T-cell (primary cell): ENCODE data around the gene LRRC4. TPM values are rescaled to one million over a fixed set of nuclear protein-coding genes. Genes with fewer than 3 reads are reported as not detected.

ENCODE experiments used
- ATAC-seq, 4 experiments: fragments of 200-7000 bp in 3 of 4; fragments of 150-1000 bp in 1 of 4; cut with Tn5 transposase; replicated peaks in 1 of 4; 1 replicate in 3 of 4; 2 replicates in 1 of 4; pipeline ENCODE4 v1.10.0; 2021; ENCODE audit warnings: moderate library complexity in 3 of 4, mild to moderate bottlenecking in 2 of 4, moderate number of reproducible peaks in 1 of 4
- CTCF ChIA-PET, 2 donors: fragments of 300-600 bp; sonication (Branson Sonifier 250); formaldehyde crosslinking; loops; one replicate each; lab custom pipeline; 2022; ENCODE audit warnings: antibody characterized with exemption in 2 of 2; lab: Charles Lee
- POLR2A ChIA-PET, 2 donors: fragments of 300-600 bp; sonication (Branson Sonifier 250); formaldehyde crosslinking; loops; one replicate each; lab custom pipeline; 2022; ENCODE audit warnings: antibody characterized with exemption in 2 of 2; lab: Charles Lee
- DNase-seq, 35 experiments: peaks; one replicate each; pipeline versions ENCODE4 v3.0.0 to v3.0.0-alpha.2; 2013 to 2023
- H3K27ac ChIP-seq: one replicate; pipeline ENCODE4 v1.5.1; 2013; ENCODE audit warnings: low read length
- H3K27me3 ChIP-seq, 2 experiments: replicated peaks in 1 of 2; 1 replicate in 1 of 2; 2 replicates in 1 of 2; pipeline versions ENCODE4 v1.6.1 to v1.7.0; 2013; ENCODE audit warnings: low read length in 1 of 2, mixed read lengths in 1 of 2; ENCODE audit not compliant: control insufficient read depth in 2 of 2, insufficient read depth in 2 of 2; ENCODE audit errors: extremely low read depth in 1 of 2
- H3K36me3 ChIP-seq, 2 donors: 1 replicate in 1 of 2; 2 replicates in 1 of 2; pipeline versions ENCODE4 v1.6.1 to v1.7.0; 2013; ENCODE audit warnings: low read length in 1 of 2; ENCODE audit not compliant: control insufficient read depth in 2 of 2, insufficient read depth in 1 of 2; ENCODE audit errors: extremely low read depth in 1 of 2
- H3K4me1 ChIP-seq, 2 experiments: 1 replicate in 1 of 2; 2 replicates in 1 of 2; pipeline versions ENCODE4 v1.6.1 to v1.7.0; 2013; ENCODE audit warnings: low read length in 2 of 2, mixed read lengths in 1 of 2; ENCODE audit not compliant: insufficient read depth in 2 of 2, control insufficient read depth in 1 of 2; ENCODE audit errors: extremely low read depth in 1 of 2
- H3K4me3 ChIP-seq, 2 donors: 1 replicate in 1 of 2; 2 replicates in 1 of 2; pipeline versions ENCODE4 v1.5.1 to v1.7.0; 2013; ENCODE audit warnings: mild to moderate bottlenecking in 2 of 2, low read length in 1 of 2, moderate library complexity in 1 of 2; ENCODE audit not compliant: control insufficient read depth in 1 of 2; ENCODE audit errors: extremely low read depth in 1 of 2
- H3K9me3 ChIP-seq: 2 replicates; pipeline ENCODE4 v1.7.0; 2013
- H3K27ac Mint-ChIP-seq, 2 donors: one replicate each; pipeline ENCODE4 v1.8.0; 2020 to 2021; ENCODE audit warnings: mild to moderate bottlenecking in 2 of 2, mixed read lengths in 2 of 2
- H3K27me3 Mint-ChIP-seq, 2 donors: one replicate each; pipeline ENCODE4 v1.8.0; 2021 to 2022; ENCODE audit warnings: mixed read lengths in 2 of 2
- H3K36me3 Mint-ChIP-seq: one replicate; pipeline ENCODE4 v1.8.0; 2021; ENCODE audit warnings: mixed read lengths
- H3K4me1 Mint-ChIP-seq, 3 donors: one replicate each; pipeline ENCODE4 v1.8.0; 2020 to 2022; ENCODE audit warnings: mixed read lengths in 3 of 3, mild to moderate bottlenecking in 1 of 3
- H3K4me3 Mint-ChIP-seq, 3 donors: one replicate each; pipeline ENCODE4 v1.8.0; 2020 to 2022; ENCODE audit warnings: mild to moderate bottlenecking in 3 of 3, mixed read lengths in 3 of 3, moderate library complexity in 3 of 3
- H3K9me3 Mint-ChIP-seq, 3 donors: one replicate each; pipeline ENCODE4 v1.8.0; 2020 to 2022; ENCODE audit warnings: mixed read lengths in 3 of 3
- WGBS: methylation state at CpG from one replicate; pipeline ENCODE4 v1.1.5; 2013; ENCODE audit warnings: missing lambda C conversion rate; ENCODE audit not compliant: insufficient coverage; 5-methylcytosine and 5-hydroxymethylcytosine counted together
- total RNA-seq, 35 experiments: library from RNA in 6 of 35; stranded (reverse) in 6 of 35; fragments of 120-200 nt in 1 of 35; gene quantifications; one replicate each; pipeline versions ENCODE4 v1.2.1 to v1.2.4 and lab custom pipeline; 2013 to 2026

Gene LRRC4
- total RNA-seq, 5 donors from 2014 or later (not counting 1 experiment from before 2014, with no cell fraction given) = 0.07 to 0.77 (median 0.18) TPM; not detected in 2

DNA sequence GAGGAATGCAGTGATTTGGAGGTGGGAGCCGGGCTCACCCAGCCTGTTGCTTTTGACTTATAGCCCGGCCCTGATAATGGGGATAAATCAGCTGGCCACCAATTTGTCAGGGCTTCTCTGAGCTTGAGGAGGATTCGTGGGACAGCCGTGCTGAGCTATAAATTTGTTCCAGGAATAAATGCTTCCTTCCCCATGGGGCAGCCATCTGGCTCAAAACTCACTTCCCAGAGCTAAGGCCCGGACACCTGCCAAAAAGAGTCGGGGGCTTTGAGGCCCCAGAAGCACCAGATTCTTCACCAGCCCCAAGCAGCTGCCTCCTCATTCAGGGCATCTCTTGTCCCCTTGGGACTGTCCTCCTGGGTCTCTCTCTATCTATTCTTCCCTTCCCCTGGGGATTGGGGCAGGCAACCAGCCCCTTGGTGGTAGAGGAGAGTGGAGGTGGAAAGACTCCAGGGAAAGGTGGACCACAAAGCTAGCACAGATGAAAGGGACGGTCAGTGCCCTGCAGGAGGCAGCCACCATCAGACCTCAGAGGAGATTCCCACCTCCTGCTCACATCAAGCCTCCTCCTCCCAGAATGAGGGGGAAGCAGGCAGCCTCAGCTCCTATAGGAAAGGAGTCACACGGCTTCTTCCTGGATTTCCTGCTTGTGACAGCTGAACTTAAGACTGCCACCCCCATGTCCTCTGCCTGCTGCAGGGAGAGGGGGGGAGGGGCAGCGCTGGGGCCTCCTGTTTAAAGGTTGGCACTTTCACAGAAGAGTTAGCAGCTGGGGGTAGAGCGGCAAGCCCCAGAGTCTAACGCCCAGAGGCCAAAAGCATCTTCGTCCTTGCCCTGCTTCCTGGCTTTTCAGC is 44.2 kb upstream of the LRRC4 start:
- Histone ChIP-seq H3K36me3 (peaks cover 0 to 39% of the 10 kb centered on the region in 2 donors), H3K27ac (no peak overlapping the region), H3K4me1 (peaks cover 2 to 17% of the 10 kb centered on the region in 2 experiments), H3K4me3 (no peak overlapping the region), H3K9me3 (no peaks in the 10 kb centered on the region), H3K27me3 (no peaks in the 10 kb centered on the region)
- WGBS = 95% methylated on average over 9 of the region's 12 CpGs
- Mint-ChIP-seq H3K36me3 (peaks cover 7% of the 10 kb centered on the region), H3K4me1 (peaks cover 16 to 17% (median 16%) of the 10 kb centered on the region in 3 donors), H3K9me3 (no peaks in the 10 kb centered on the region), H3K27me3 (no peaks in the 10 kb centered on the region), H3K4me3 (no peak overlapping the region), H3K27ac (no peak overlapping the region)
- DNase-seq (no peak), ATAC-seq (no peak)
- ChIA-PET POLR2A (no interaction called here), CTCF (no interaction called here)

DNA sequence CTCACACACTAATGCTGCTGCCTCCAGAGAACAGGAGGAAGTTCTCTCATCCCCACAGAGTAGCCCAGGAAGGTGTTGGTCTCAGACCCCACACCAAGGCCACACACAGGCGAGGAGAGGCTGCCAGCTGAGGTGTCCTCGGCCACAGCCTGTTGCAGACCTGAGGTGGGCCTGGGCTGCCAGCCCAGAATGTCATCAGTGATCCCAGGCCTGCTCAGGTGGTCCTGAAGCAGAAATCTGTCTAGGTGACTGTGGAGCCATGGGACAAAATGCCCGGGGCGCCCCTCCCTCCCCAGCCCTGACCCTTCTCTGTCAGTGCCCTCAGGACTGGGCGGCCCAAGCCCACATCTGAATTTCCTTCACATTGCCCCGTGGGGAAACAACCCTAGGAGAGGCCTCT is 43.5 kb upstream of the LRRC4 start:
- no peak for ATAC-seq
- Mint-ChIP-seq H3K9me3 (no peaks in the 10 kb centered on the region), H3K27me3 (no peaks in the 10 kb centered on the region), H3K4me1 (peaks cover 19 to 21% (median 20%) of the 10 kb centered on the region in 3 donors), H3K36me3 (peaks cover 2% of the 10 kb centered on the region), H3K27ac (no peak overlapping the region), H3K4me3 (no peak overlapping the region)
- DNase-seq = no peak
- 95% methylated on average over 3 of the region's 6 CpGs for WGBS
- Histone ChIP-seq H3K9me3 (no peaks in the 10 kb centered on the region), H3K27me3 (no peaks in the 10 kb centered on the region), H3K36me3 (peaks cover 0 to 36% of the 10 kb centered on the region in 2 donors), H3K4me1 (peaks cover 2 to 17% of the 10 kb centered on the region in 2 experiments), H3K4me3 (no peak overlapping the region), H3K27ac (no peak overlapping the region)
- ChIA-PET POLR2A (no interaction called here), CTCF (no interaction called here)

DNA sequence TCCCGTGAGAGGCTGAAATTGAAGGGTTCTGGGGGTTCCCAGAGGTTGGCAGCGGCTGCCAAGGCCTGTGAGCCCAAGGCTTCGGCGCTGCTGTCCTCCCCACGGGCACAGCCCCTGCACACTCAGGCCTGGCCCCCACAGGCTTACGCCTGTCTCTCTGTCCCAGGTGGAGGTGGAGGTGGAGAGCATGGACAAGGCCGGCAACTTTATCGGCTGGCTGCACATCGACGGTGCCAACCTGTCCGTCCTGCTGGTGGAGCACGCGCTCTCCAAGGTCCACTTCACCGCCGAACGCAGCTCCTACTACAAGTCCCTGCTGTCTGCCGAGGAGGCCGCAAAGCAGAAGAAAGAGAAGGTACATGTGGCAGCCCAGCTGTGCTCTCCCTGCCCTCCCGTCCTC is 43.1 kb upstream of the LRRC4 start:
- H3K36me3 ChIP-seq = peaks cover 0 to 36% of the 10 kb centered on the region in 2 donors
- no peak overlapping the region for H3K27ac Mint-ChIP-seq
- no peak overlapping the region for H3K4me3 Mint-ChIP-seq
- H3K9me3 ChIP-seq = no peaks in the 10 kb centered on the region
- H3K27ac ChIP-seq = no peak overlapping the region
- no peaks in the 10 kb centered on the region for H3K27me3 Mint-ChIP-seq
- CTCF ChIA-PET = no interaction called here
- peaks cover 2 to 17% of the 10 kb centered on the region in 2 experiments for H3K4me1 ChIP-seq
- peaks cover 19 to 21% (median 20%) of the 10 kb centered on the region in 3 donors for H3K4me1 Mint-ChIP-seq
- peaks cover 2% of the 10 kb centered on the region for H3K36me3 Mint-ChIP-seq
- no peaks in the 10 kb centered on the region for H3K9me3 Mint-ChIP-seq
- no peaks in the 10 kb centered on the region for H3K27me3 ChIP-seq
- over 99% methylated on average over 14 of the region's 19 CpGs for WGBS
- no peak overlapping the region for H3K4me3 ChIP-seq
- POLR2A ChIA-PET = no interaction called here
- ATAC-seq (no peak), DNase-seq (no peak)

DNA sequence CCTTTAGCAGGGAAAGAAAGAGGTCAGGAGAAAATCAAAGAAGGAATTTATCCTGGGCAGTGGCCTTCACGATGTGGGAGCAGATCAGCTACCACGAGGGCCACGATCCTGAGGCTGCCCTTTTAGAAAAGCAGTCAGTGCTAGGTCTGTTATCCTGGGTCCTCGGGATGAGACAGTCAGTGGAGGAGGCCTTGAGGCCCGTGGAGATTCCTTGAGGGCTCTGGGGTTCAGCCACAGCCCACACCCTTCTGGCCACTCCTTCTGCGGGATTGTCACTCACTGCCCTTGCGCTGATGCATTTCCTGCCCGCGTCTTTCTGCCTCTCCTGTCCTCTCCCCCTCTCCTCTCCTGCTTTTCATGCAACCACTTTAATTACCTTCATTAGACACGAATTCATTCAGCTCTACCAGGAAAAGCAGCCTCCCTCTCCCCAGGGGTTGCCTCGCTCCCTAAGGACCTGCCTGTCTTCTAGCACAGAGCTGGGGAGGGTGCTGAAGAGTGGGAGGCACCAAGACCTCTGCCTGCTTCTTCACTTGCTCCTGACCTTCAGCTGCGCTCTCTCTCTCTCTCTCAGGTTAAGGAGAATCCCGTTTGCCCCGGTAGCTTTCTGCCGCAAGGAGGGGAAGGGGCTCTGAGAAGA is 42.6 kb upstream of the LRRC4 start:
- Histone ChIP-seq H3K27me3 (no peaks in the 10 kb centered on the region), H3K4me3 (no peak overlapping the region), H3K36me3 (peaks cover 0 to 32% of the 10 kb centered on the region in 2 donors), H3K9me3 (no peaks in the 10 kb centered on the region), H3K27ac (no peak overlapping the region), H3K4me1 (peaks cover 2 to 17% of the 10 kb centered on the region in 2 experiments)
- H3K4me3 Mint-ChIP-seq = no peak overlapping the region
- no peak overlapping the region for H3K27ac Mint-ChIP-seq
- POLR2A ChIA-PET = interaction anchor here in 1 of 2 donors (0.6 kb wide), 1 partner anchor 482 kb away, joined by 3 read pairs; no protein-coding TSS in a partner anchor
- ATAC-seq = no peak
- H3K27me3 Mint-ChIP-seq = no peaks in the 10 kb centered on the region
- H3K9me3 Mint-ChIP-seq = no peaks in the 10 kb centered on the region
- DNase-seq = no peak
- CTCF ChIA-PET = no interaction called here
- 91% methylated on average over 9 of the region's 15 CpGs for whole genome bisulfite sequencing
- H3K36me3 Mint-ChIP-seq = peaks cover 6% of the 10 kb centered on the region
- peaks cover 19 to 21% (median 21%) of the 10 kb centered on the region in 3 donors for H3K4me1 Mint-ChIP-seq

DNA sequence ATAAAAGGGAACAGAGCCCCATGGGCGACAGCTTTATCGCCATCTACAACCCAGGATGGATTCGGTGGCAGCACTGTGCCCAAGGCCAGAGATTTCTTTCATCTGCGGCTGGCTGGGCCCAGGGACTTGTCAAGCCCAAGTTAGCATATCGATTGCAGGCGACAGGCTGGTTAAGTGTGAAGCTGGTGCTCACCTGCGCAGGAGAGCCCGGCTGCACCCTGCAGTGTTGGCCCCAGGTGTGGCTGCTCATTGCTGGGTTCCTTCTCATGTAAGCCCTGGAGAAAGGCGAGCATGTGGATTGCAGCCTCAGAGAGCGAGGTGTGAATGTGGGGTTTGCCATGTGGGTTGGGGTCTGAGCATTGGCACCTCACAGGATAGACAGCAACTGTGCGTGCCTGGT is 40.6 kb upstream of the LRRC4 start:
- no peak for DNase-seq
- no peak overlapping the region for H3K27ac Mint-ChIP-seq
- H3K9me3 ChIP-seq = no peaks in the 10 kb centered on the region
- no peaks in the 10 kb centered on the region for H3K27me3 Mint-ChIP-seq
- H3K36me3 ChIP-seq = peaks cover 0 to 17% of the 10 kb centered on the region in 2 donors
- no peaks in the 10 kb centered on the region for H3K27me3 ChIP-seq
- no peak overlapping the region for H3K27ac ChIP-seq
- no peak overlapping the region for H3K4me3 ChIP-seq
- no peaks in the 10 kb centered on the region for H3K9me3 Mint-ChIP-seq
- WGBS = 78% methylated on average over 10 of the region's 11 CpGs
- peak in 1 of 4 experiments; percentile 22 for ATAC-seq
- CTCF ChIA-PET = no interaction called here
- peaks cover 8% of the 10 kb centered on the region for H3K36me3 Mint-ChIP-seq
- H3K4me1 ChIP-seq = peaks cover 6 to 35% of the 10 kb centered on the region in 2 experiments
- POLR2A ChIA-PET = no interaction called here
- peak overlapping the region in 1 of 3 donors; percentile 71 for H3K4me3 Mint-ChIP-seq
- peaks cover 28 to 30% (median 29%) of the 10 kb centered on the region in 3 donors for H3K4me1 Mint-ChIP-seq

DNA sequence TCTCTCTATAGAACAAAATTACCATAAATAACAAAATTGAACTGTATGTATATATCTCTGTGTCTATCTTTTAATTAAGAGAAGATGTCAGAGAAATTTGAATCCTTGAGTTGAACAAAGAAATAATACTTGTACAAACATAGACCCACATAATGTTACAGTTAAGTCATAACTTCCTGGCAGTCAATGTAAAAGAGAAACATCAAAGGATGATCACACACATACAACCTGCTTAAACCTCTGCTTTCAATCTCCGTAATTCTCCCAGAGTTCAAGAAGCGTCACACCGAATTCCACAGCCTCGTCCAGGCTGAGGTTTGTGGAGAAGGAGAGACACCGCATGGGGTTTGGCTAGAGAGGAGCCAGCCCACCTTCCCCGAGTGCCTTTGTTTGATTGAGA is 40.1 kb upstream of the LRRC4 start:
- no peak overlapping the region for H3K27ac Mint-ChIP-seq
- H3K9me3 Mint-ChIP-seq = no peaks in the 10 kb centered on the region
- Histone ChIP-seq H3K9me3 (no peaks in the 10 kb centered on the region), H3K4me1 (peaks cover 6 to 36% of the 10 kb centered on the region in 2 experiments), H3K36me3 (peaks cover 0 to 16% of the 10 kb centered on the region in 2 donors), H3K27me3 (no peaks in the 10 kb centered on the region), H3K4me3 (no peak overlapping the region), H3K27ac (no peak overlapping the region)
- WGBS = 46% methylated on average over 3 of the region's 6 CpGs
- no peaks in the 10 kb centered on the region for H3K27me3 Mint-ChIP-seq
- H3K4me3 Mint-ChIP-seq = peak overlapping the region in 1 of 3 donors; percentile 71
- ChIA-PET CTCF (no interaction called here), POLR2A (no interaction called here)
- H3K4me1 Mint-ChIP-seq = peaks cover 28 to 30% (median 29%) of the 10 kb centered on the region in 3 donors
- DNase-seq (no peak), ATAC-seq (peak in 1 of 4 experiments; percentile 59)
- H3K36me3 Mint-ChIP-seq = peaks cover 8% of the 10 kb centered on the region
